ENCODE results near the gene ATPAF2.

ATPAF2 gene

GRCh38 chr17:17989618-17990017 lies 49.4 kb downstream of the ATPAF2 start:
- H3K27me3 Mint-ChIP-seq, result no peaks in the 10 kb centered on the region
- no peak overlapping the region for H3K4me3 Mint-ChIP-seq
- H3K27ac Mint-ChIP-seq, result no peak overlapping the region
- H3K4me1 Mint-ChIP-seq (ENCODE audit: low read depth), result peaks cover 2% of the 10 kb centered on the region
- H3K36me3 Mint-ChIP-seq (ENCODE audit: low read depth), result no peaks in the 10 kb centered on the region
- no peak for DNase-seq
- H3K9me3 Mint-ChIP-seq, result no peaks in the 10 kb centered on the region

- Mint-ChIP-seq H3K4me1 (ENCODE audit: low read depth) (peaks cover 2% of the 10 kb centered on the region), H3K4me3 (no peak overlapping the region), H3K36me3 (ENCODE audit: low read depth) (no peaks in the 10 kb centered on the region), H3K27ac (no peak overlapping the region), H3K27me3 (no peaks in the 10 kb centered on the region), H3K9me3 (no peaks in the 10 kb centered on the region)
- no peak for DNase-seq
Measured at GRCh38 chr17:17989081-17989480, 49.9 kb downstream of the ATPAF2 start.

DNA sequence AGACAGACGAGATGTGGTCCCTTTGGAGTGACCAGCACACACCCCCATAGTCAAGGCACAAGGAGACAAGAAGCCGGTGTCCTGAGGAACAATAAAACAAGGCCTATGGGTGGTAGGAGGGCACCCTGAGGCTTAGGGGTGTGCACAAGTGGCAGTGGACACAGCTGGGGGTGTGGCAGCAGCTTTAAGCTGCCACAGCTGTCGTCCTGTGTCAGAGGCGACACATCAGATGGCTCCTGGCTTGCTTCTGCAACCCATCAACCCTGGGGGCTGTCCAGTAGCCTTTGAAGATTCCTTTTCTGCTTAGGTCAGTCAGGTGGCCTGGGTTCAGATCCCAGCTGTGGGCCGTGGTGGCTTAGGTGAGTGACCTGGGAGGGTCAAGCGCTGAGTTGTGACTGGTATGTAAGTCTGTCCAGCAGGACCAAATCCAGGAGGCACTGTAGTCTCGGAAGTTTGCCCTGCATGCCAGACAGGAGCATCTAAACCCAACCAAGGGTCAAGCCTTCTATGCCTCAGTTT lies 50.5 kb downstream of the ATPAF2 start:
- H3K4me3 Mint-ChIP-seq, result no peak overlapping the region
- H3K27me3 Mint-ChIP-seq, result no peaks in the 10 kb centered on the region
- peaks cover 2% of the 10 kb centered on the region for H3K4me1 Mint-ChIP-seq (ENCODE audit: low read depth)
- H3K9me3 Mint-ChIP-seq, result no peaks in the 10 kb centered on the region
- no peaks in the 10 kb centered on the region for H3K36me3 Mint-ChIP-seq (ENCODE audit: low read depth)
- H3K27ac Mint-ChIP-seq, result no peak overlapping the region
- no peak for DNase-seq

DNA sequence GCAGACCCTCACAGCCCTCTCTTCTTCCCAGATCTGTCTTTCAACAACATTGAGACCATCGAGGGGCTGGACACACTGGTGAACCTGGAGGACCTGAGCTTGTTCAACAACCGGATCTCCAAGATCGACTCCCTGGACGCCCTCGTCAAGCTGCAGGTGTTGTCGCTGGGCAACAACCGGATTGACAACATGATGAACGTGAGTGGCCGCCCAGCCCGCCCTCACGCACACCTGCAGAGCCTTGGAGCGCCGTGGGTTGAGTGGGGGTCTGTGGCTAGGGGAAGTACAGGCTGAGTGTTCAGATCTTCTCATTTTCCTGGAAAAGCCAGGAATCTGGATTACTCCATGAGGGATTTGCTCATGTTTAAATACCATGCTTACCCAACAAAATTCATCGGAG lies 51.1 kb downstream of the ATPAF2 start:
- H3K9me3 Mint-ChIP-seq, result no peaks in the 10 kb centered on the region
- no peak for DNase-seq
- H3K27ac Mint-ChIP-seq, result no peak overlapping the region
- no peaks in the 10 kb centered on the region for H3K27me3 Mint-ChIP-seq
- H3K36me3 Mint-ChIP-seq (ENCODE audit: low read depth), result no peaks in the 10 kb centered on the region
- H3K4me1 Mint-ChIP-seq (ENCODE audit: low read depth), result peaks cover 2% of the 10 kb centered on the region
- H3K4me3 Mint-ChIP-seq, result no peak overlapping the region

GRCh38 chr17:17987187-17987896 lies 51.6 kb downstream of the ATPAF2 start:
- Mint-ChIP-seq H3K9me3 (no peaks in the 10 kb centered on the region), H3K4me1 (ENCODE audit: low read depth) (peaks cover 2% of the 10 kb centered on the region), H3K27me3 (no peaks in the 10 kb centered on the region), H3K27ac (no peak overlapping the region), H3K4me3 (no peak overlapping the region), H3K36me3 (ENCODE audit: low read depth) (no peaks in the 10 kb centered on the region)
- DNase-seq, result no peak

GRCh38 chr17:17985555-17985954 lies 53.4 kb downstream of the ATPAF2 start:
- Mint-ChIP-seq H3K27me3 (no peaks in the 10 kb centered on the region), H3K9me3 (no peaks in the 10 kb centered on the region), H3K4me3 (no peak overlapping the region), H3K27ac (no peak overlapping the region), H3K36me3 (ENCODE audit: low read depth) (no peaks in the 10 kb centered on the region), H3K4me1 (ENCODE audit: low read depth) (no peaks in the 10 kb centered on the region)
- no peak for DNase-seq

GRCh38 chr17:17985153-17985552 lies 53.8 kb downstream of the ATPAF2 start:
- Mint-ChIP-seq H3K9me3 (no peaks in the 10 kb centered on the region), H3K4me3 (no peak overlapping the region), H3K27ac (no peak overlapping the region), H3K36me3 (ENCODE audit: low read depth) (no peaks in the 10 kb centered on the region), H3K27me3 (no peaks in the 10 kb centered on the region), H3K4me1 (ENCODE audit: low read depth) (no peaks in the 10 kb centered on the region)
- no peak for DNase-seq

DNA sequence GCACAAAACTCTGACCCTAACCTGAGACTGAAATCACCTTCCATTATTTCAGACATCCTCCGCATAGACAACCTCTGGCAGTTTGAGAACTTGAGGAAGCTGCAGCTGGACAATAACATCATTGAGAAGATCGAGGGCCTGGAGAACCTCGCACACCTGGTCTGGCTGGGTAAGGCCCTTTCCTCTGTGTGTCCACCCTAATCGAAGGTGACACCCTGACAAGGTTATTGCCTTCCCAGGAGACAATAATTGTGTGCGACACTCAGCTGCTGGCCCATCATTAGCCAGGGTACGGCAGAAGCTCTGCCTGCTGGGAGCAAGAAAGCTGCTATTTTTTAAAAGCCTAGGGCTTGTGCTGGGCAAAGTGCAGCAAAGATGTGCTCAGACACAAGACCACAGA lies 55.2 kb downstream of the ATPAF2 start:
- no peak overlapping the region for H3K27ac Mint-ChIP-seq

GRCh38 chr17:17983376-17983775 lies 55.6 kb downstream of the ATPAF2 start:
- no peaks in the 10 kb centered on the region for H3K4me1 Mint-ChIP-seq (ENCODE audit: low read depth)
- no peaks in the 10 kb centered on the region for H3K9me3 Mint-ChIP-seq
- H3K27me3 Mint-ChIP-seq, result no peaks in the 10 kb centered on the region
- H3K36me3 Mint-ChIP-seq (ENCODE audit: low read depth), result no peaks in the 10 kb centered on the region
- no peak for DNase-seq
- H3K27ac Mint-ChIP-seq, result no peak overlapping the region
- H3K4me3 Mint-ChIP-seq, result no peak overlapping the region

More for the DNA sequence above, 55.2 kb downstream of the ATPAF2 start:
- no peaks in the 10 kb centered on the region for H3K4me1 Mint-ChIP-seq (ENCODE audit: low read depth)
- no peaks in the 10 kb centered on the region for H3K36me3 Mint-ChIP-seq (ENCODE audit: low read depth)
- no peaks in the 10 kb centered on the region for H3K9me3 Mint-ChIP-seq
- H3K27me3 Mint-ChIP-seq, result no peaks in the 10 kb centered on the region
- H3K4me3 Mint-ChIP-seq, result no peak overlapping the region
- DNase-seq, result no peak

- no peaks in the 10 kb centered on the region for H3K4me1 Mint-ChIP-seq (ENCODE audit: low read depth)
- no peaks in the 10 kb centered on the region for H3K9me3 Mint-ChIP-seq
- no peak for DNase-seq
- no peak overlapping the region for H3K27ac Mint-ChIP-seq
- H3K36me3 Mint-ChIP-seq (ENCODE audit: low read depth), result no peaks in the 10 kb centered on the region
- no peaks in the 10 kb centered on the region for H3K27me3 Mint-ChIP-seq
- no peak overlapping the region for H3K4me3 Mint-ChIP-seq
Measured at GRCh38 chr17:17982801-17983200, 56.2 kb downstream of the ATPAF2 start.

GRCh38 chr17:17981330-17981729 lies 57.6 kb downstream of the ATPAF2 start:
- no peak overlapping the region for H3K27ac Mint-ChIP-seq
- H3K9me3 Mint-ChIP-seq, result no peaks in the 10 kb centered on the region
- DNase-seq, result no peak
- no peaks in the 10 kb centered on the region for H3K27me3 Mint-ChIP-seq
- no peaks in the 10 kb centered on the region for H3K36me3 Mint-ChIP-seq (ENCODE audit: low read depth)
- H3K4me3 Mint-ChIP-seq, result no peak overlapping the region
- no peaks in the 10 kb centered on the region for H3K4me1 Mint-ChIP-seq (ENCODE audit: low read depth)

DNA sequence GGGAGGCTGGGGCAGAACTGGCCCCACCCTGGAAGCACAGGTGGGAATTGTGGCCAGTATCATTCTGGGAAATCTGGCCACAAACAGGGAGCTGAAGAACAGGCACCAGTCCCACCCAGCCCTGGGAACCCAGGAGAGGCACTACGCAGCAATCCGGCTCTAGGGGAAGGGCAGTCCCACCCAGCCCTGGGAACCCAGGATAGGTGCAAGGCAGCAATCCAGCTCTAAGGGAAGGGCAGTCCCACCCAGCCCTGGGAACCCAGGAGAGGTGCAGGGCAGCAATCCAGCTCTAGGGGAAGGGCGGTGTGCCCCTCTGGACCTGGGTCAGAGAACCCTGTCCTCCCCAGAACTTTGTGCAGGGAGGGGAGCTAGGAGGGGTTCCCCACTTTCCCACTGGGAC lies 59.2 kb downstream of the ATPAF2 start:
- H3K27ac Mint-ChIP-seq, result no peak overlapping the region
- no peaks in the 10 kb centered on the region for H3K4me1 Mint-ChIP-seq (ENCODE audit: low read depth)
- DNase-seq, result no peak
- no peaks in the 10 kb centered on the region for H3K27me3 Mint-ChIP-seq
- no peaks in the 10 kb centered on the region for H3K36me3 Mint-ChIP-seq (ENCODE audit: low read depth)
- H3K4me3 Mint-ChIP-seq, result no peak overlapping the region
- H3K9me3 Mint-ChIP-seq, result no peaks in the 10 kb centered on the region

DNA sequence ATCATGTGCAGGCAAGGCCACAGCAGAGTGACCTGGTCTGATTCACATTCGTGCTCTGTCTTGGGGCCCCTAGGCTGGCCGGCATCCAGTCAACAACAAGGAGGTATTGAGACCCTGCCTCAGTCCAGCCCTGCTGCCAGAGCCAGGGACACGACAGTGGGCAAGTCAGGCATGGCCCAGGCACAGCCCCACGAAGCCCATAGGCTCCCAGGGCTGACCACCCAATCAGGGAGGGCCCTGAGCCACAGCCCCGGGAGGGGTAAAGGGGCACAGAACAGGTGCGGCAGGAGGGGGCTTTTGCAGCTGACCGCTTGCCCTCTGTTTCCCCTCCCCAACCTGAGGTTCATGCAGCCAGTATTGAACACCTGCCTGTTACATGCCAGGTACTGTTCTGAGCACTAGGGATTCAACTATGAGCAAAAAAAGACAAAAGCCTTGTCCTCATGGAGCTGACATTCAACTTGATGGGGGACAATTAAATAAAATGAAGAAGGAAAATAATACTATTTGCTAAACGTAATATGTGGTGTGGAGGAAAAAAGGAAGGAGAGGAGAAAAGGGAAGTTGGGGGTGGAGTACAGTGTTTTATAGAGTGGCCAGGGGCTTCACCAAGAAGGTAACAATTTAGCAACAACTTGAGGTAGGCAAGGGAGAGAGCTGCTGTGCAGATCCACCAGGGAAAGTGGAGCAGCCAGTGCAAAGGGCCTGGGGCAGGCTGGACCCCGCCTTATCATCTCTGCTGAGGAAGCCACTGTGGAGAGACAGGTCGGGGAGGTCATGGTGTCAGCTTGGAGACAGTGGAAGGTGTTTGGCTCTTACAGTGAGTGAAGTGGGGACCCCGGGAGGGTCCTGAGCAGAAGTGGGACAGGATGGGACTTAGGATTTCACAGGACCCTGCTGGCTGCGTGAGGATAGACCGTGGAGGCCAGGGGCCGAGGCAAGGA lies 60.2 kb downstream of the ATPAF2 start:
- Mint-ChIP-seq H3K9me3 (no peaks in the 10 kb centered on the region), H3K27ac (no peak overlapping the region), H3K27me3 (no peaks in the 10 kb centered on the region), H3K36me3 (ENCODE audit: low read depth) (no peaks in the 10 kb centered on the region), H3K4me3 (no peak overlapping the region), H3K4me1 (ENCODE audit: low read depth) (peaks cover under 1% of the 10 kb centered on the region)
- DNase-seq, result no peak

DNA sequence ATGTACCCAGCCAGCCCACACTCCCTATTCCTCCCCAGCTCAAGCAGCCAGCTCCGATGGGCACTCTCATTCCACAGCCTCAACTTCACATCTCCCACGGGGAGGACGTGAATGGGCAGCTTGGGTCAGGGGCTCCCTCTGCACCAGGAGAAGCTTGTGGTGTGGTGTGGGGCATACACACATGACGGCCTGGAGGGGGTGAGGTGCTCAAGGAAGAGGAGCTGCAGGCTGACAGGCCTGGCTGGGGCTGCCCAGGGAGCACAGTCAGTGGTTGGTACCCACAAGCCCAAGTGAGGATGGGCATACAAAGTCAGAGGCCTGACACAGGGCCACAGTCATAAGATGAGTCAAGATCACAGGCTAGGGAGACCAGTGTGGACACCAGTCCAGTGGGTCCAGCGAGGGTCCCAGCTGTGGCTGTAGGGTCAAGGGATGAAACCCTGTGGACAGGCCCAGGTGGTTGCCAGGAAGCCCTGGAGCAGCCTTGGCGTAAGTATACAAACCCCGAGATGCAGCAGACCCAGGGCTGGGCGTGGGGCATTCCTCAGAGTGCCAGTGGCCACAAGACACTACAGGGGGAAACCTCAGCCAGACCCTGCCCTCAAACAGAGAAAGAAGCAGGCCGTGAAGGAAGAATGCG lies 61.9 kb downstream of the ATPAF2 start:
- Mint-ChIP-seq H3K27me3 (no peaks in the 10 kb centered on the region), H3K36me3 (ENCODE audit: low read depth) (peaks cover 2% of the 10 kb centered on the region), H3K4me1 (ENCODE audit: low read depth) (peaks cover 10% of the 10 kb centered on the region), H3K27ac (no peak overlapping the region), H3K4me3 (no peak overlapping the region), H3K9me3 (no peaks in the 10 kb centered on the region)
- DNase-seq, result no peak
